HepG2 (cell line): ENCODE data around the gene CD300A. TPM values are rescaled to one million over a fixed set of nuclear protein-coding genes. Genes with fewer than 3 reads are reported as not detected.

Experiments used
- FOXC1 ChIP-seq: sonication (generic); formaldehyde crosslinking; IDR thresholded peaks from 2 replicates; pipeline ENCODE4 v1.8.0; 2022; ENCODE audit warnings: mild to moderate bottlenecking, missing genetic modification reagents, borderline replicate concordance
- HDAC2 ChIP-seq: sonication (generic); formaldehyde crosslinking; IDR thresholded peaks from 2 replicates; pipeline ENCODE4 v1.4.0; 2020; ENCODE audit warnings: missing genetic modification reagents
- PAF1 ChIP-seq: IDR thresholded peaks from 2 replicates; pipeline ENCODE4 v1.6.1; 2016; ENCODE audit warnings: missing genetic modification reagents, missing compliant biosample characterization
- SNAI1 ChIP-seq: sonication (generic); formaldehyde crosslinking; IDR thresholded peaks from 2 replicates; pipeline ENCODE4 v1.5.0; 2020; ENCODE audit warnings: mild to moderate bottlenecking, missing genetic modification reagents, borderline replicate concordance
- ZFP1 ChIP-seq: IDR thresholded peaks from 2 replicates; pipeline ENCODE4 v1.6.1; 2016
- ZNF101 ChIP-seq: sonication (generic); formaldehyde crosslinking; IDR thresholded peaks from 2 replicates; pipeline ENCODE4 v1.4.0; 2020; ENCODE audit warnings: mild to moderate bottlenecking, low read depth, missing genetic modification reagents, borderline replicate concordance
- ZNF496 ChIP-seq: sonication (generic); formaldehyde crosslinking; IDR thresholded peaks from 2 replicates; pipeline ENCODE4 v1.8.1; 2023; ENCODE audit warnings: mild to moderate bottlenecking, moderate library complexity, missing genetic modification reagents; ENCODE audit not compliant: insufficient replicate concordance
- polyA plus RNA-seq, 8 experiments: library from polyadenylated mRNA; depleted of rRNA in 3 of 8; stranded (reverse) in 7 of 8; unstranded in 1 of 8; fragments of >200 nt; fragmentation: Illumina TruSeq in 4 of 8; extraction: Trizol in 4 of 8; gene quantifications; 2 replicates each; pipeline versions ENCODE4 v1.2.1 to v1.2.3, GENCODE V29; 2011 to 2016; ENCODE audit warnings: low read depth in 4 of 8, missing spikeins in 1 of 8, mixed read lengths in 1 of 8; ENCODE audit not compliant: insufficient read depth in 1 of 8
- total RNA-seq, 5 experiments: library from RNA; depleted of rRNA; stranded (reverse); fragments of >200 nt; fragmentation: Illumina TruSeq; extraction: Trizol; gene quantifications; 2 replicates each; pipeline ENCODE4 v1.2.3, GENCODE V29; 2016; ENCODE audit warnings: low read depth in 1 of 5
- TF ChIP-seq, protein P1 (sequence below): sonication (generic); formaldehyde crosslinking; IDR thresholded peaks from 2 replicates; pipeline ENCODE4 v1.8.0; 2022; ENCODE audit warnings: missing genetic modification reagents, mild to moderate bottlenecking, moderate library complexity, borderline replicate concordance
- TF ChIP-seq, protein P2 (sequence below): sonication (generic); formaldehyde crosslinking; IDR thresholded peaks from 2 replicates; pipeline ENCODE4 v1.4.0; 2020; ENCODE audit warnings: missing genetic modification reagents
- TF ChIP-seq, protein P3 (sequence below): sonication (generic); formaldehyde crosslinking; conservative IDR thresholded peaks from 2 replicates; pipeline ENCODE4 v1.8.0; 2022; ENCODE audit warnings: low read depth, missing genetic modification reagents
- TF ChIP-seq, protein P4 (sequence below): sonication (generic); formaldehyde crosslinking; IDR thresholded peaks from 2 replicates; pipeline ENCODE4 v1.4.0; 2020; ENCODE audit warnings: mild to moderate bottlenecking, missing genetic modification reagents

The CD300A gene
- total and polyA plus RNA-seq, 2 of the 13 experiments (the other 11 are each of a cell fraction or from before 2014, with no cell fraction given), result not detected

DNA sequence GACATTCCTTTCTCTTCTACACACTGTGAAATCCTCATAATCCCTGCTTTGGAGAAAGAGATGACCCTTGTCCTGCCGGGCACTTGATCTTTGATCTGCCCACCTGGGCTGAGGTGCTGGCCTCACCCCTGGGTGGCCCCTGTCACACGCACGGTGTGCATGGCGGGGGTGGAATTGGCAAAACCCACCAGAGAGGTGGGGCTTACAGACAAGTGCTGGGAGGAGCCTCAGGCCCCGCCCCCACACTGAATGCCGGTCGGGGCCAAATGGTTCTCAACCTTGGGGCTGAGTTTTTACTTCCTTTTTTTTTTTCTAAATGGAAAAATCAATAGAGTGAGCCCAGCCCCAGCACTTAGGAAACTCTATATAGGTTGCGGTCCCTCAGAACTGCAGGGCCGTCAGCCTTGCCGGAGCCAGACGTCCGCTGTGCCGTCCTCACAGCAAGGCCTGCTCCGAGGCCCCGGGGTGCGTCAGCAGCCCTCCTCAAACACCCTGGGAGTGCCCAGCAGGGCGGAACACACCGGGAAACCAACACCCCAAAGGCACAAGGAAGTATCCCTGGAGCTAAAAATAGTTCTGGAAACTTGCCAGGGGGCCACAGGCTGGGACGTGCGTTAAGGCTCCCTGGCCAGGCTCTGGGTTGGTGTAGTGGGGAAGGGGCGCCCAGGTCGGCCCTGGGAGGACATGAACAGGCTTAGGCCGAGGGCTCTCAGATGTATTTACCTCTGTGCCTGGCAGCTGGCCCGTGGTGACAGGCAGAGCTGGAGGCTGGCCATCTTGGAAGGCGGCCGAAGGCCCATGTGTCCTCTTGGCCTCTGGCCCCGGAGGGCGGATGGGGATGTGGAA, 23.5 kb upstream of the CD300A start (continued):
- TF ChIP-seq ZNF496 (CRISPR knock-in tag), result no peak
- TF ChIP-seq, protein P1, sequence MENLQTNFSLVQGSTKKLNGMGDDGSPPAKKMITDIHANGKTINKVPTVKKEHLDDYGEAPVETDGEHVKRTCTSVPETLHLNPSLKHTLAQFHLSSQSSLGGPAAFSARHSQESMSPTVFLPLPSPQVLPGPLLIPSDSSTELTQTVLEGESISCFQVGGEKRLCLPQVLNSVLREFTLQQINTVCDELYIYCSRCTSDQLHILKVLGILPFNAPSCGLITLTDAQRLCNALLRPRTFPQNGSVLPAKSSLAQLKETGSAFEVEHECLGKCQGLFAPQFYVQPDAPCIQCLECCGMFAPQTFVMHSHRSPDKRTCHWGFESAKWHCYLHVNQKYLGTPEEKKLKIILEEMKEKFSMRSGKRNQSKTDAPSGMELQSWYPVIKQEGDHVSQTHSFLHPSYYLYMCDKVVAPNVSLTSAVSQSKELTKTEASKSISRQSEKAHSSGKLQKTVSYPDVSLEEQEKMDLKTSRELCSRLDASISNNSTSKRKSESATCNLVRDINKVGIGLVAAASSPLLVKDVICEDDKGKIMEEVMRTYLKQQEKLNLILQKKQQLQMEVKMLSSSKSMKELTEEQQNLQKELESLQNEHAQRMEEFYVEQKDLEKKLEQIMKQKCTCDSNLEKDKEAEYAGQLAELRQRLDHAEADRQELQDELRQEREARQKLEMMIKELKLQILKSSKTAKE, result peak; percentile 66; the same call in 1 of the 2 replicates
- peak; percentile 98 for TF ChIP-seq HDAC2 (CRISPR knock-in tag)
- peak; percentile 74; the same call in 1 of the 2 replicates for TF ChIP-seq FOXC1 (CRISPR knock-in tag)
- TF ChIP-seq PAF1 (CRISPR knock-in tag), result no peak; the same call in none of the 2 replicates
- no peak for TF ChIP-seq ZNF101 (CRISPR knock-in tag)
- TF ChIP-seq ZFP1 (CRISPR knock-in tag), result peak; percentile 66; the same call in 1 of the 2 replicates
- 0 out of 2 replicates have a peak, but pooled peaks have one; percentile 7 for TF ChIP-seq SNAI1 (CRISPR knock-in tag)
- TF ChIP-seq, protein P2, sequence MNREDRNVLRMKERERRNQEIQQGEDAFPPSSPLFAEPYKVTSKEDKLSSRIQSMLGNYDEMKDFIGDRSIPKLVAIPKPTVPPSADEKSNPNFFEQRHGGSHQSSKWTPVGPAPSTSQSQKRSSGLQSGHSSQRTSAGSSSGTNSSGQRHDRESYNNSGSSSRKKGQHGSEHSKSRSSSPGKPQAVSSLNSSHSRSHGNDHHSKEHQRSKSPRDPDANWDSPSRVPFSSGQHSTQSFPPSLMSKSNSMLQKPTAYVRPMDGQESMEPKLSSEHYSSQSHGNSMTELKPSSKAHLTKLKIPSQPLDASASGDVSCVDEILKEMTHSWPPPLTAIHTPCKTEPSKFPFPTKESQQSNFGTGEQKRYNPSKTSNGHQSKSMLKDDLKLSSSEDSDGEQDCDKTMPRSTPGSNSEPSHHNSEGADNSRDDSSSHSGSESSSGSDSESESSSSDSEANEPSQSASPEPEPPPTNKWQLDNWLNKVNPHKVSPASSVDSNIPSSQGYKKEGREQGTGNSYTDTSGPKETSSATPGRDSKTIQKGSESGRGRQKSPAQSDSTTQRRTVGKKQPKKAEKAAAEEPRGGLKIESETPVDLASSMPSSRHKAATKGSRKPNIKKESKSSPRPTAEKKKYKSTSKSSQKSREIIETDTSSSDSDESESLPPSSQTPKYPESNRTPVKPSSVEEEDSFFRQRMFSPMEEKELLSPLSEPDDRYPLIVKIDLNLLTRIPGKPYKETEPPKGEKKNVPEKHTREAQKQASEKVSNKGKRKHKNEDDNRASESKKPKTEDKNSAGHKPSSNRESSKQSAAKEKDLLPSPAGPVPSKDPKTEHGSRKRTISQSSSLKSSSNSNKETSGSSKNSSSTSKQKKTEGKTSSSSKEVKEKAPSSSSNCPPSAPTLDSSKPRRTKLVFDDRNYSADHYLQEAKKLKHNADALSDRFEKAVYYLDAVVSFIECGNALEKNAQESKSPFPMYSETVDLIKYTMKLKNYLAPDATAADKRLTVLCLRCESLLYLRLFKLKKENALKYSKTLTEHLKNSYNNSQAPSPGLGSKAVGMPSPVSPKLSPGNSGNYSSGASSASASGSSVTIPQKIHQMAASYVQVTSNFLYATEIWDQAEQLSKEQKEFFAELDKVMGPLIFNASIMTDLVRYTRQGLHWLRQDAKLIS, result peak; percentile 69
- TF ChIP-seq, protein P3, sequence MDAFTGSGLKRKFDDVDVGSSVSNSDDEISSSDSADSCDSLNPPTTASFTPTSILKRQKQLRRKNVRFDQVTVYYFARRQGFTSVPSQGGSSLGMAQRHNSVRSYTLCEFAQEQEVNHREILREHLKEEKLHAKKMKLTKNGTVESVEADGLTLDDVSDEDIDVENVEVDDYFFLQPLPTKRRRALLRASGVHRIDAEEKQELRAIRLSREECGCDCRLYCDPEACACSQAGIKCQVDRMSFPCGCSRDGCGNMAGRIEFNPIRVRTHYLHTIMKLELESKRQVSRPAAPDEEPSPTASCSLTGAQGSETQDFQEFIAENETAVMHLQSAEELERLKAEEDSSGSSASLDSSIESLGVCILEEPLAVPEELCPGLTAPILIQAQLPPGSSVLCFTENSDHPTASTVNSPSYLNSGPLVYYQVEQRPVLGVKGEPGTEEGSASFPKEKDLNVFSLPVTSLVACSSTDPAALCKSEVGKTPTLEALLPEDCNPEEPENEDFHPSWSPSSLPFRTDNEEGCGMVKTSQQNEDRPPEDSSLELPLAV (CRISPR knock-in tag), result no peak
- TF ChIP-seq, protein P4, sequence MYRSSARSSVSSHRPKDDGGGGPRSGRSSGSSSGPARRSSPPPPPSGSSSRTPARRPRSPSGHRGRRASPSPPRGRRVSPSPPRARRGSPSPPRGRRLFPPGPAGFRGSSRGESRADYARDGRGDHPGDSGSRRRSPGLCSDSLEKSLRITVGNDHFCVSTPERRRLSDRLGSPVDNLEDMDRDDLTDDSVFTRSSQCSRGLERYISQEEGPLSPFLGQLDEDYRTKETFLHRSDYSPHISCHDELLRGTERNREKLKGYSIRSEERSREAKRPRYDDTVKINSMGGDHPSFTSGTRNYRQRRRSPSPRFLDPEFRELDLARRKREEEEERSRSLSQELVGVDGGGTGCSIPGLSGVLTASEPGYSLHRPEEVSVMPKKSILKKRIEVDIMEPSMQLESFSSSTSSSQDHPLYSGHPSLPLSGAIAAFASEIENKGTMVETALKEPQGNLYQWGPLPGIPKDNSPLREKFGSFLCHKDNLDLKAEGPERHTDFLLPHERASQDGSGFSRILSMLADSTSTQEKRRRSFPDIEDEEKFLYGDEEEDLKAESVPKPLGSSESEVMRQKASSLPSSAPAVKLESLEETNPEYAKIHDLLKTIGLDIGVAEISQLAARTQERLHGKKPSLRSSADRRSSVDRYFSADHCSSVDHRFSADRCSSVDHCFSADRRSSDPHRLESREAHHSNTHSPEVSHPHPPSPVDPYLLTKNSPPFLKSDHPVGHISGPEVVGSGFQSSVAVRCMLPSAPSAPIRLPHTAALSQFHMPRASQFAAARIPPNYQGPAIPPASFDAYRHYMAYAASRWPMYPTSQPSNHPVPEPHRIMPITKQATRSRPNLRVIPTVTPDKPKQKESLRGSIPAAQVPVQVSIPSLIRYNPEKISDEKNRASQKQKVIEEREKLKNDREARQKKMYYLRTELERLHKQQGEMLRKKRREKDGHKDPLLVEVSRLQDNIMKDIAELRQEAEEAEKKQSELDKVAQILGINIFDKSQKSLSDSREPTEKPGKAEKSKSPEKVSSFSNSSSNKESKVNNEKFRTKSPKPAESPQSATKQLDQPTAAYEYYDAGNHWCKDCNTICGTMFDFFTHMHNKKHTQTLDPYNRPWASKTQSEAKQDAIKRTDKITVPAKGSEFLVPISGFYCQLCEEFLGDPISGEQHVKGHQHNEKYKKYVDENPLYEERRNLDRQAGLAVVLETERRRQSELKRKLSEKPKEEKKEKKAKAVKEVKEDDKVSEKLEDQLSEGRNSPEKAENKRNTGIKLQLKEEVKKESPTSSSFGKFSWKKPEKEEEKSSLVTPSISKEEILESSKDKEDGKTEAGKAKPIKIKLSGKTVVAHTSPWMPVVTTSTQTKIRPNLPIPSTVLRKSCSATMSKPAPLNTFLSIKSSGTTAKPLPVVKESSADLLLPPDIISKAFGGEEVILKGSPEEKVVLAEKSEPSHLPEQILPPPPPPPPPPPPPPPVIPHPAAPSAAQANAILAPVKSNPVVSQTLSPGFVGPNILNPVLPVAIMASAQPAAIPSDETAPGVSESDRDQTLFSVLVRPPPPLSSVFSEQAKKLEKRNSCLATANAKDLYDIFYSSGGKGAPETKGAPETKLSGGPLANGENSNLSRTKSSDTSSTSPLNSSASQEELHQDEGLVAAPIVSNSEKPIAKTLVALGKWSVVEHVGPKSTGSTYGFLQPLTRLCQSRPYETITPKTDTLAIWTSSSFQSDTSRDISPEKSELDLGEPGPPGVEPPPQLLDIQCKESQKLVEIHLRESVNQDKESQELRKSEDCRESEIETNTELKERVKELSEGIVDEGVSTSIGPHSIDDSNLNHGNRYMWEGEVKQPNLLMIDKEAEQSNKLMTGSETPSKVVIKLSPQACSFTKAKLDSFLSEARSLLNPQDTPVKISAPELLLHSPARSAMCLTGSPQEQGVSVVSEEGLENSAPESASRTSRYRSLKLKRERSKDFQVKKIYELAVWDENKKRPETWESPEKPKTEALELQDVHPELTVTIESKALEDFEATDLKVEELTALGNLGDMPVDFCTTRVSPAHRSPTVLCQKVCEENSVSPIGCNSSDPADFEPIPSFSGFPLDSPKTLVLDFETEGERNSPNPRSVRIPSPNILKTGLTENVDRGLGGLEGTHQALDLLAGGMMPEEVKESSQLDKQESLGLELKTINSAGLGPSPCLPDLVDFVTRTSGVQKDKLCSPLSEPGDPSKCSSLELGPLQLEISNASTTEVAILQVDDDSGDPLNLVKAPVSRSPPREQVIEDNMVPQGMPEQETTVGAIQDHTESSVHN (CRISPR knock-in tag), result no peak; the same call in 1 of the 2 replicates
